Panc1 (cell line): ENCODE results near the gene ENTPD5. TPM values are rescaled to one million over a fixed set of nuclear protein-coding genes. Genes with fewer than 3 reads are reported as not detected.

Experiments used
- ATAC-seq: fragments of 200-7000 bp; cut with Tn5 transposase; 2 replicates; pipeline ENCODE4 v1.9.1; 2020; ENCODE audit warnings: mild to moderate bottlenecking, moderate library complexity
- BruUV-seq: library from RNA; stranded (reverse); fragments of 400-500 nt; replicated peaks from 2 replicates; lab custom pipeline; 2021; lab: Mats Ljungman, UMichigan
- CTCF ChIA-PET: fragments of 300-600 bp; sonication (Branson Sonifier 250); formaldehyde crosslinking; loops from one replicate; lab custom pipeline; 2022; ENCODE audit warnings: antibody characterized with exemption; lab: Charles Lee
- POLR2A ChIA-PET: fragments of 300-600 bp; sonication (Branson Sonifier 250); formaldehyde crosslinking; loops from one replicate; lab custom pipeline; 2022; ENCODE audit warnings: antibody characterized with exemption; lab: Charles Lee
- DNase-seq: peaks from one replicate; pipeline ENCODE4 v3.0.0-alpha.2; 2010; ENCODE audit warnings: low read depth, low spot score
- H3K27ac ChIP-seq: 2 replicates; pipeline ENCODE4 v1.5.1; 2011; ENCODE audit warnings: mild to moderate bottlenecking, low read length, inconsistent platforms
- H3K27me3 ChIP-seq: fragments of 200-500 bp; sonication (Bioruptor generic); 2 replicates; pipeline ENCODE4 v1.6.0; 2014; ENCODE audit warnings: low read length, inconsistent platforms; ENCODE audit not compliant: control insufficient read depth, insufficient read depth
- H3K36me3 ChIP-seq: fragments of 200-500 bp; sonication (Bioruptor generic); 2 replicates; pipeline ENCODE4 v1.5.1; 2014; ENCODE audit warnings: inconsistent platforms, mild to moderate bottlenecking, low read length, moderate library complexity; ENCODE audit not compliant: control insufficient read depth, insufficient read depth
- H3K4me1 ChIP-seq: 2 replicates; pipeline ENCODE4 v1.5.1; 2011; ENCODE audit warnings: inconsistent platforms, mild to moderate bottlenecking, low read length, moderate library complexity; ENCODE audit not compliant: control insufficient read depth, insufficient read depth
- H3K4me3 ChIP-seq, 2 experiments: 2 replicates each; pipeline ENCODE4 v1.5.1; 2011 to 2012; ENCODE audit warnings: low read depth in 2 of 2, low read length in 2 of 2, mild to moderate bottlenecking in 2 of 2, inconsistent platforms in 1 of 2, moderate library complexity in 1 of 2
- H3K9me3 ChIP-seq: fragments of 200-500 bp; sonication (Bioruptor generic); 2 replicates; pipeline ENCODE4 v1.5.1; 2014; ENCODE audit warnings: low read depth, mild to moderate bottlenecking, inconsistent platforms, low read length, moderate library complexity; ENCODE audit not compliant: control insufficient read depth, insufficient read depth
- CTCF ChIP-seq: fragments of 450-650 bp; IDR thresholded peaks from 2 replicates; pipeline ENCODE4 v1.5.1; 2017; ENCODE audit warnings: mild to moderate bottlenecking
- POLR2AphosphoS5 ChIP-seq: IDR thresholded peaks from 2 replicates; pipeline ENCODE4 v1.6.1; 2012; ENCODE audit warnings: mild to moderate bottlenecking, low read depth, low read length, moderate library complexity
- REST ChIP-seq, 2 experiments: IDR thresholded peaks; 2 replicates each; pipeline ENCODE4 v1.6.1; 2011 to 2012; ENCODE audit warnings: low read depth in 2 of 2, control low read depth in 1 of 2, low read length in 1 of 2, mild to moderate bottlenecking in 1 of 2, moderate library complexity in 1 of 2; ENCODE audit not compliant: insufficient read depth in 1 of 2
- SIN3A ChIP-seq: IDR thresholded peaks from 2 replicates; pipeline ENCODE4 v1.6.1; 2012; ENCODE audit warnings: low read depth, mild to moderate bottlenecking, low read length, moderate library complexity, borderline replicate concordance; ENCODE audit not compliant: insufficient read depth
- TCF7L2 ChIP-seq: IDR thresholded peaks from 2 replicates; pipeline ENCODE4 v1.6.1; 2011; ENCODE audit warnings: mild to moderate bottlenecking, low read depth, low read length, inconsistent platforms
- in situ Hi-C: cut with HindIII; loops from 2 replicates; pipeline ENCODE4 v1.10.0; 2016; ENCODE audit warnings: low sequenced_read_pairs, low pct_unique_long_range_greater_than_20kb
- intact Hi-C: fragments of 100-400 bp; cut with micrococcal nuclease; formaldehyde crosslinking; loops from one replicate; pipeline ENCODE4 v1.10.0; 2022; ENCODE audit not compliant: unreplicated experiment
- total RNA-seq: library from RNA; stranded (reverse); gene quantifications from one replicate; pipeline ENCODE4 v1.2.1, GENCODE V29; 2021; ENCODE audit not compliant: unreplicated experiment

Gene ENTPD5
- total RNA-seq, 1 experiment from 2014 or later = 13.0 TPM

- DNase-seq (no peak), ATAC-seq (no peak)
- POLR2A ChIA-PET = no interaction called here
- intact Hi-C loops (no loop called here), in situ Hi-C loops (no loop called here)
- H3K27ac ChIP-seq = no peak overlapping the region
- no peaks in the 10 kb centered on the region for H3K9me3 ChIP-seq
- H3K4me1 ChIP-seq = no peaks in the 10 kb centered on the region
- no peak overlapping the region for H3K4me3 ChIP-seq
- no peak for TF ChIP-seq CTCF
- no peak for TF ChIP-seq REST (IDR thresholded peaks at IDR 0.05; ENCODE audit: insufficient read depth in 1 of 2, low read depth in 2 of 2, low read length in 1 of 2)
- TF ChIP-seq POLR2AphosphoS5 = no peak
- no peak for TF ChIP-seq SIN3A
- no peak for TF ChIP-seq TCF7L2
- CTCF ChIA-PET = no interaction called here
- BruUV-seq = no TSS peak
- H3K36me3 ChIP-seq = no peaks in the 10 kb centered on the region
- no peaks in the 10 kb centered on the region for H3K27me3 ChIP-seq
Observed at GRCh38 chr14:73945159-73945670, 73.9 kb downstream of the ENTPD5 start.

- no peak overlapping the region for H3K4me3 ChIP-seq
- POLR2A ChIA-PET = no interaction called here
- TF ChIP-seq SIN3A (no peak), REST (IDR thresholded peaks at IDR 0.05; ENCODE audit: insufficient read depth in 1 of 2, low read depth in 2 of 2, low read length in 1 of 2) (no peak), POLR2AphosphoS5 (no peak), TCF7L2 (no peak), CTCF (no peak)
Observed at GRCh38 chr14:73944432-73945158, 74.5 kb downstream of the ENTPD5 start.

More at GRCh38 chr14:73944432-73945158, 74.5 kb downstream of the ENTPD5 start:
- Histone ChIP-seq H3K9me3 (no peaks in the 10 kb centered on the region), H3K27ac (no peak overlapping the region), H3K36me3 (no peaks in the 10 kb centered on the region), H3K4me1 (no peaks in the 10 kb centered on the region), H3K27me3 (no peaks in the 10 kb centered on the region)
- intact Hi-C loops = no loop called here
- ATAC-seq = no peak
- CTCF ChIA-PET = no interaction called here
- DNase-seq = no peak
- no TSS peak for BruUV-seq
- in situ Hi-C loops = no loop called here
